ENCODE results near the gene APIP. TPM values are rescaled to one million over a fixed set of nuclear protein-coding genes. Genes with fewer than 3 reads are reported as not detected.

APIP gene
- total RNA-seq, 4 donors from 2014 or later, result 9.9 to 16.1 (median 13.5) TPM

DNA sequence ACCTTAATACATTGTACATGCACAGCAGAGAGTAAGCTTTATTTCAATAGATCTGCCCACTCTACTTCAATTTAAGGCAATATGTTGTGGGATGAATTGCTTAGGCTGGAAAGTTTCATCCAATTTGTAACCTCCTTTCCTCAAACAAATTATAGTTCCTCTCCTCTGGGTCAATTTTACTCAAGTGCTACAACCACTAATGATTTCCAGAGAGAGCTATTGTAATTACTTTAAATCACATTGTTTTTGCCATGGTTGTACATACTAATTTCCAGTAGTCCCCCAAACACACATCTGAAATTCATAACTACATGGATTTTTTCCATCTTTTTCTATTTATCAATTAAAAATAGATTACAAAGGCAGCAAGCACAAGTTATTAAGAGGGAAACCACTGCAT lies 72.9 kb downstream of the APIP start:
- intact Hi-C loops (cut with DNase I; ENCODE audit: low total_unique reads), result no loop called here
- TF ChIP-seq, protein P1, sequence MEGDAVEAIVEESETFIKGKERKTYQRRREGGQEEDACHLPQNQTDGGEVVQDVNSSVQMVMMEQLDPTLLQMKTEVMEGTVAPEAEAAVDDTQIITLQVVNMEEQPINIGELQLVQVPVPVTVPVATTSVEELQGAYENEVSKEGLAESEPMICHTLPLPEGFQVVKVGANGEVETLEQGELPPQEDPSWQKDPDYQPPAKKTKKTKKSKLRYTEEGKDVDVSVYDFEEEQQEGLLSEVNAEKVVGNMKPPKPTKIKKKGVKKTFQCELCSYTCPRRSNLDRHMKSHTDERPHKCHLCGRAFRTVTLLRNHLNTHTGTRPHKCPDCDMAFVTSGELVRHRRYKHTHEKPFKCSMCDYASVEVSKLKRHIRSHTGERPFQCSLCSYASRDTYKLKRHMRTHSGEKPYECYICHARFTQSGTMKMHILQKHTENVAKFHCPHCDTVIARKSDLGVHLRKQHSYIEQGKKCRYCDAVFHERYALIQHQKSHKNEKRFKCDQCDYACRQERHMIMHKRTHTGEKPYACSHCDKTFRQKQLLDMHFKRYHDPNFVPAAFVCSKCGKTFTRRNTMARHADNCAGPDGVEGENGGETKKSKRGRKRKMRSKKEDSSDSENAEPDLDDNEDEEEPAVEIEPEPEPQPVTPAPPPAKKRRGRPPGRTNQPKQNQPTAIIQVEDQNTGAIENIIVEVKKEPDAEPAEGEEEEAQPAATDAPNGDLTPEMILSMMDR (IDR thresholded peaks at IDR 0.05), result no peak
- TF ChIP-seq POLR2A (IDR thresholded peaks at IDR 0.05), result no peak
- H3K4me3 ChIP-seq (ENCODE audit: low read depth, poor library complexity, severe bottlenecking), result no peak overlapping the region
- DNase-seq (ENCODE audit: low spot score in 2 of 2), result no peak

DNA sequence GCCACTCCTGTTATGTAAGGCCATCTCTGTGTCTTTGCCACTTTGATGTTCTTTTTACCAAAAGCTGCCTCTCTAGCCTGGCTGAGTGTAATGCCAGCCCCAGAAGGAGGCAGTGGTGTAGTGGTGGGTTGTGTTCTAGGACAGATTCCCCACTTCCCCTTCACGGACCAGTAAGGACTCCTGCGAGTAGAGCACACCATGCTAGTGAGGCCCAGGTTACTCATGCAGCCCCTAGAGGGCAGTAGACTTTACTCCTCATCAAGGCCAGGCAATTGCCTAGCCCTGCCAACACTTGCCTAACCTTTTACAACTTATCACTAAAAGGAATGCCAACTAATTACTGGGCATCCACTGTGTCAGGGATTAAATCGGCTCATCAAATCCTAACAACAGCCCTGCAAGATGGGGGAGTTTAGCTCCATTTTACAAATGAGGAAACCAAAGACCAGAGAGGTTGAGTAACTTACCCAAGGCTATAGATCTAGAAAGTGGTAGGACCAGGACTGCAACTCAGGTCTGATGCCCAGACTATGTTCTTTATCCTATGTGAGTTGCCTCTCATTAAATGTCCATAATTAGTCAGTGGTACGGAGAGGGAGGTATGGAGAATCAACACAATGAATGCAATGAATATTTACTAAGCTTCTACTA lies 75.3 kb downstream of the APIP start:
- no peak overlapping the region for H3K4me3 ChIP-seq (ENCODE audit: low read depth, poor library complexity, severe bottlenecking)
- 37 to 58% methylated on average over 4 of the region's 4 CpGs for WGBS, 2 donors
- DNase-seq (ENCODE audit: low spot score in 2 of 2), result no peak
- no peak for TF ChIP-seq POLR2A (IDR thresholded peaks at IDR 0.05)
- TF ChIP-seq, protein P1 (IDR thresholded peaks at IDR 0.05), result no peak
- intact Hi-C loops (cut with DNase I; ENCODE audit: low total_unique reads), result no loop called here

DNA sequence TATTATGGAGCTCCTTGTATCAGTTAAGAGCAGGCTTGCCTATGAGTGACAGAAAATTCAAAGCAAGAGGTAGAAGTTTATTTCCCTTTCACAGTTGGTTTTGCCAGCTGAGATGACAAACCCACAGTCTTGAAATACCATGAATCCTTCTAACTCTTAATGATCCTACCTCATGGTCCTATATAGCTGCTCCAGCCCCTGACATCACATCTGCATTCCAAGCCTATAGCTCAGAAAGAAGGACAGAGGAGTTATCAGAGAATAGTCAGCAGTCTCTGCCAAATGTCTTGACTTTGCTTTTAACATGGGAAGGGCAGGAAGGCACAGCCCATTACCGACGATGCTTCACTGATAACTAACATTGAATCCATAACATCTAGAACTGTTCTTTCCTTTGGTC lies 76.2 kb downstream of the APIP start:
- no peak overlapping the region for H3K4me3 ChIP-seq (ENCODE audit: low read depth, poor library complexity, severe bottlenecking)
- intact Hi-C loops (cut with DNase I; ENCODE audit: low total_unique reads), result no loop called here
- DNase-seq (ENCODE audit: low spot score in 2 of 2), result no peak
- TF ChIP-seq POLR2A (IDR thresholded peaks at IDR 0.05), result no peak
- TF ChIP-seq, protein P1 (IDR thresholded peaks at IDR 0.05), result no peak
- WGBS, 2 donors, result 89% methylated on average over 2 of the region's 2 CpGs

DNA sequence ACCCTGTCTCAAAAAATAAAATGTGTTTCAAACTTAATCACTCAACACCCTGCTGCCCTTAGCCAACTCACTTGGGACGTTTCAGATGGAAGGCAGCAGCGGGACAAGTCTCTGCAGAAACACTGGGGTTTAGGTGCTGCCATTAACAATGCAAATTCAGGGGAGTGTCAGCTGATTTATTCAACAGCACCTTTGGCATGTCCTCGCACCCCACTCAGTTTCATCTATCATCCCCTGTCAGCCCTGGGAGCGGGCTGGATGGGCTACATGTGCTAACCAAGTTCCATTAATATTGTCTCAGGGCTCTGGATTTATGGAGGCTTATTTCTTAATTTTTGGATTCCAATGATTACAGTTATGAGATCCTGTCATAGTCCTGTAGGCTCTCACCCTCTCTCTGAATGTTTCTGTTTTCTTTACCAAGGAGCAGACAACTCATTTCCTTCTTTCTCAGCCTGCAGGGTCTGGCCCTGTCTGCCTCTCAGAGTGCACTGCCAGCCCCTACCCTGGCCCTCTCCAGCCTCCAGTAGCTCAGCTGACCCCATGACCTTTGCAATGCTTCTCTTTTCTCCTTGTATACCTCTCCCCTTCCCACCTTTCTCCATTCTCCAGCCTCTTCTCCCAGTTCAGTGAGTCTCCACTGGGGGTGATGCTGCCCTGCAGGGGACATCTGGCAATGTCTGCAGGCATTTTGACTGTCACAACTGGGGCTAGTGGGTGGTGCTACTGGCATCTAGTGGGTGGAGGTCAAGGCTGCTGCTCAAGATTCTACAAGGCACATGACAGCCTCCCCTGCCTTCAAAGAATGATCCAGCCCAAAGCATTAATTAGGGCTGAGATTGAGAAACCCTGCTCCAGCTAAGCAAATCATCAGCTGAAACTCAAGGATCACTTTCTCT lies 79.0 kb downstream of the APIP start:
- intact Hi-C loops (cut with DNase I; ENCODE audit: low total_unique reads), result no loop called here
- no peak overlapping the region for H3K4me3 ChIP-seq (ENCODE audit: low read depth, poor library complexity, severe bottlenecking)
- TF ChIP-seq, protein P1 (IDR thresholded peaks at IDR 0.05), result no peak
- TF ChIP-seq POLR2A (IDR thresholded peaks at IDR 0.05), result no peak
- DNase-seq (ENCODE audit: low spot score in 2 of 2), result no peak
- 50 to 66% methylated on average over 4 of the region's 4 CpGs for WGBS, 2 donors

DNA sequence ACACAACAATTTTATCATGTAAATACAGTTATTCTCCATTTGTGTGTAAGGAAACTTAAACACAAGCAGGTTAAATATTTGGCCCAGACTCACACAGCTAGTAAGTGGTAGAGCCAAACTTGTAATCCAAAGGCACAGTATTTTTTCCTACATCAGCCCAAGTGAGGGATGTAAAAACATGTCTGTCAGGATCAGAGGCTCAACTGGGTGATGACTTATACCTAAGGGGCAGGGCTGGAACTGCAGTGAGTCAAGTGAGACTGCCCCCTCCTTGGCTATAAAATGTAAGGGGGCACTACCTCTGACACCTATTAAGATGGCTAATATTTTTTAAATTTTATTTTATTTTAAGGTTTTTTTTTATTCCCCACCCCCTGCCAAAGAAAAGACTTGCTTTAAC lies 82.6 kb downstream of the APIP start:
- H3K4me3 ChIP-seq (ENCODE audit: low read depth, poor library complexity, severe bottlenecking), result no peak overlapping the region
- no peak for TF ChIP-seq POLR2A (IDR thresholded peaks at IDR 0.05)
- TF ChIP-seq, protein P1 (IDR thresholded peaks at IDR 0.05), result no peak
- intact Hi-C loops (cut with DNase I; ENCODE audit: low total_unique reads), result no loop called here
- DNase-seq (ENCODE audit: low spot score in 2 of 2), result no peak

Small RNAs within 50 kb of the gene (microRNA-seq; reads per million reads assigned to microRNA genes)
- 0 to 1.4 reads per million in 2 donors for gene MIR1343 (ENCODE audit: borderline number of aligned reads in 1 of 2, borderline replicate concordance in 2 of 2)

Other genes starting within 250 kb of the APIP start
- 10 to 100 TPM; 18.0 to 30.5 (median 26.2) TPM for gene PDHX, start 239 bp upstream of the APIP start, total RNA-seq
- gene CD44, start 222.8 kb upstream of the APIP start, total RNA-seq, result 1,000 to 10,000 TPM in 1 of 4 donors, 100 to 1,000 TPM in 3; 861 to 1,282 (median 914) TPM

Measured in lower leg skin (tissue), 4 donors.